ENCODE data around the gene LIN28A. TPM values are rescaled to one million over a fixed set of nuclear protein-coding genes. Genes with fewer than 3 reads are reported as not detected.

LIN28A gene, protein sequence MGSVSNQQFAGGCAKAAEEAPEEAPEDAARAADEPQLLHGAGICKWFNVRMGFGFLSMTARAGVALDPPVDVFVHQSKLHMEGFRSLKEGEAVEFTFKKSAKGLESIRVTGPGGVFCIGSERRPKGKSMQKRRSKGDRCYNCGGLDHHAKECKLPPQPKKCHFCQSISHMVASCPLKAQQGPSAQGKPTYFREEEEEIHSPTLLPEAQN
- 0.03 TPM for polyA plus RNA-seq
- long read RNA-seq, donor 1: 0 reads
- long read RNA-seq, donor 2: 0 reads
- long read RNA-seq, donor 3: 0 reads
- long read RNA-seq, donor 4: 0 reads
- long read RNA-seq, donor 5: 0 reads
- long read RNA-seq, donor 6: 0 reads
- long read RNA-seq, donor 7: 0 reads
- long read RNA-seq, donor 8: 0 reads
- long read RNA-seq, donor 9: 0 reads
- long read RNA-seq, donor 10: 0 reads
- long read RNA-seq, donor 11: 0 reads

DNA sequence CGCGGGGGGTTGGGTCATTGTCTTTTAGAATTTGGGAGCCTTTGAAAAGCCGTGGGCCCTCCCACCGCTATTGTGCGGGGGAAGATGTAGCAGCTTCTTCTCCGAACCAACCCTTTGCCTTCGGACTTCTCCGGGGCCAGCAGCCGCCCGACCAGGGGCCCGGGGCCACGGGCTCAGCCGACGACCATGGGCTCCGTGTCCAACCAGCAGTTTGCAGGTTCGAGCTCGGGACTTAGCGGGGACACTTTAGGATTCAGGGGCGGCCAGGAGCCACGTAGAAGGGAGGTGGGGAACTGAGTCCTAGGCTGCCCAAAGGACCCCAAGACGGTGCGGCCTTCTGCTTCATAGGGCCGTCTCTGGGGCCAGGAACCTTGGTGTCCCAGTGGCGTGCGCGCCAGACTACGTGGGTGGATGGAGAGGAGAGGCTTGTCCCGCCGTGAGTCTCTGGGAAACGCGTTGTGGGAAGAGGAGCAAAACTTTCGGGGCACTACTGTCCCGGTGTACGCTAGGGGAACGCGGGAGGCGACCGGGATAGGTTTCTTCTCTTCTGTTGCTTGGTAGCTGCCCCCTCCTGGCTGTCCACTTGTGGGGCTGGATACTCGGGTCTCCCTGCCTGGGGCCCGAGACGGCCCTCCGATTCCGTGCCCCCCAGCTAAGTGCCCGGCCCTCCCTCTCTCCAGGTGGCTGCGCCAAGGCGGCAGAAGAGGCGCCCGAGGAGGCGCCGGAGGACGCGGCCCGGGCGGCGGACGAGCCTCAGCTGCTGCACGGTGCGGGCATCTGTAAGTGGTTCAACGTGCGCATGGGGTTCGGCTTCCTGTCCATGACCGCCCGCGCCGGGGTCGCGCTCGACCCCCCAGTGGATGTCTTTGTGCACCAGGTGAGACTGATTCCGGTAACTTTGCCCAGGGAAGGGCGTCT, at the start of gene LIN28A:
Gene LIN28A (plus strand): TSS at position 112 of the 918 bp plus-strand sequence. CDS start 75 bp downstream, at position 187.
- no peak for DNase-seq

DNA sequence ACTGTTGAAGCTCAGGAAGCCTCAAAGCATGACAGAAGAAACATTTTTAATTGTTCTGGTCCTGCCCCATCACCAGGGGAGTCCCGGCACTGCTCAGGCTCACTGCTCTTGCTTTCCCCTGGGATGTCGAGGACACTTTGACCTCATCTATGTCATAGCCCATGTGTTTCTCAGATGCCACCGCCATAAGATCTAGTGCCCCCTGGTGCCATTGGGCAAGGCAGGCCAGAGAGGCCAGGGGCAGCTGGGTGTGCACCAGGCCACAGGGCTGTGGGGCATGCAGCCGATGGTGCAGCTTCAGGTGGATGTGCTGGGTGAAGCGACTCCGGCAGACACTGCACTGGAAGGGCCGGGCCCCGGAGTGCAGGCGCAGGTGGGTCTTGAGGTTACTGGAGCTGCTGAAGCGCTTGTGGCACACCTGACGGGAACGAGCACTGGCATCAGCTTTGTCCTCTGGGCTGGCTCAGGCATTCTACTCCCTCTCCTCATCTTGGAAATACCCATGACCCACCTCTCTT, 49.0 kb upstream of the LIN28A start:
- Histone ChIP-seq H3K4me3 (ENCODE audit: low read length) (no peak overlapping the region), H3K9me3 (ENCODE audit: control insufficient read depth, low read depth, low read length) (peaks cover 5% of the 10 kb centered on the region), H3K36me3 (ENCODE audit: control insufficient read depth, insufficient read depth, low read length) (no peaks in the 10 kb centered on the region), H3K27ac (ENCODE audit: low read length) (no peak overlapping the region), H3K27me3 (ENCODE audit: control insufficient read depth, insufficient read depth, low read length) (peaks cover 37% of the 10 kb centered on the region), H3K4me1 (ENCODE audit: control insufficient read depth, insufficient read depth, low read length) (peaks cover 44% of the 10 kb centered on the region)
- DNase-seq: no peak
- no CpG with 5 or more reads among the region's 12 CpGs for WGBS (ENCODE audit: insufficient coverage, low lambda C conversion rate)

More for the DNA sequence above, at the start of gene LIN28A:
- no CpG with 5 or more reads among the region's 70 CpGs for WGBS (ENCODE audit: insufficient coverage, low lambda C conversion rate)
- H3K27ac ChIP-seq (ENCODE audit: low read length): no peak within 1 kb of the TSS
- H3K27me3 ChIP-seq (ENCODE audit: control insufficient read depth, insufficient read depth, low read length): peaks cover 70% of the 10 kb centered on the region
- H3K4me3 ChIP-seq (ENCODE audit: low read length): no peak within 1 kb of the TSS
- no peaks in the 10 kb centered on the region for H3K36me3 ChIP-seq (ENCODE audit: control insufficient read depth, insufficient read depth, low read length)
- no peaks in the 10 kb centered on the region for H3K4me1 ChIP-seq (ENCODE audit: control insufficient read depth, insufficient read depth, low read length)
- H3K9me3 ChIP-seq (ENCODE audit: control insufficient read depth, low read depth, low read length): peaks cover 5% of the 10 kb centered on the region

DNA sequence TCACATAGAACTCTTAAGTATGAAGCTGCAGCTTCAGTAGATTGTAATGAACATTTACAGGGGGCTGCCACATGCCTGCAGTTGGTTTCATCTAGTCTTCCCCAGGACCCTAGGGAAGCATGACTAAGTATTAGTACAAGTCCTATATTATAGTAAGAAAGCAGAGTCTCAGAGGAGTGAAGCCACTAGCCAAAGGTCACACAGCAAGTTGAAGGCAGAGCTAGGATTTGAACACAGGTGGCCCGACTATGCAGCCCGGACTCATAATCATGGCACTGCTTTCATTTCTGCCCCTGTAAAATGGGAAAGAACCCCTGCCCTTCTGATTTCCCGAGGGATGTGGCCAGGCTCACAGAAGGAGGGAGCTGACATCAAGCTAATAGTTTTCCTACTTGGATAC, 48.3 kb upstream of the LIN28A start:
- Histone ChIP-seq H3K4me3 (ENCODE audit: low read length) (no peak overlapping the region), H3K27ac (ENCODE audit: low read length) (no peak overlapping the region), H3K36me3 (ENCODE audit: control insufficient read depth, insufficient read depth, low read length) (no peaks in the 10 kb centered on the region), H3K9me3 (ENCODE audit: control insufficient read depth, low read depth, low read length) (peaks cover 5% of the 10 kb centered on the region), H3K27me3 (ENCODE audit: control insufficient read depth, insufficient read depth, low read length) (peaks cover 37% of the 10 kb centered on the region), H3K4me1 (ENCODE audit: control insufficient read depth, insufficient read depth, low read length) (peaks cover 37% of the 10 kb centered on the region)
- DNase-seq: no peak
- WGBS (ENCODE audit: insufficient coverage, low lambda C conversion rate): no CpG with 5 or more reads among the region's 3 CpGs

DNA sequence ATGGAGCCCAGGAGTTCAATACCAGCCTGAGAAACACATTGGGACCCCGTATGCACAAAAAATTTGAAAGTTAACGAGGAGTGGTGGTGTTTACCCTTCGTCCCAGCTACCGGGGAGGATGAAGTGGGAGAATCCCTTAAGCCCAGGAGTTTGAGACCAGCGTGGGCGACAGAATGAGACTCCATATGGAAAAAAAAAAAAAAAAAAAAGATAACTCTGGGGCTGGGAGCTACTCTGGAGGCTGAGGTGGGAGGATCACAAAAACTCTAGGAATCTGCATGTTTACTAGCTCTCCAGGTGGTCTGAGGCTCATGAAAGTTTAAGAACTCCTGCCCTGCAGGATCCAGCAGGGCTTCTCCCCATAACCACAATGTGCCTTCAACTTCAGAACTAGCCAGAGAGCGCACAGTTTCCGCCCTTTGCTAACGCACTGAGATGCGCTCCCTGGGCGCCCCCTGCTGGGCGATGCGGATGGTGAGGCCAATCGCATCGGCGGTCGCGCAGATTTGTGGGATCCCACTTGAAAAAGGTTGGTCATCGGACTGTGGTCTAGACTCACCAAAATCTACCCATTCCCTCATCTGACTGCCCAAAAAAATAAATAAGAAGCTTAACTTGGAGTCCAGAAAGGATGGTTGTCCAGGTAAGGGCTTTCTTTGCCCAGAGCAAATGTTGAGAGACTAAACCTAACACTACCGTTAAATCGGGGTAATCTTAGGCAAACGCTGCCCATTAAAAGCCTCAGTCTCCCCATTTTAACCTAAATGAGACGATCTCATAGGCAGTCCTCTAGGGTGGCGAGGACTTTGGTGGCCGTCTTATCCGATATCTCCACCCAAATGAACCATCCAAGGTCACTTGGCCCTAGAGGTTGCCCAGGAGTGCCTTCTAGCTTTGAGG, 46.8 kb upstream of the LIN28A start:
- DNase-seq: peak; percentile 69 to 71
- WGBS (ENCODE audit: insufficient coverage, low lambda C conversion rate): no CpG with 5 or more reads among the region's 26 CpGs
- no peaks in the 10 kb centered on the region for H3K36me3 ChIP-seq (ENCODE audit: control insufficient read depth, insufficient read depth, low read length)

DNA sequence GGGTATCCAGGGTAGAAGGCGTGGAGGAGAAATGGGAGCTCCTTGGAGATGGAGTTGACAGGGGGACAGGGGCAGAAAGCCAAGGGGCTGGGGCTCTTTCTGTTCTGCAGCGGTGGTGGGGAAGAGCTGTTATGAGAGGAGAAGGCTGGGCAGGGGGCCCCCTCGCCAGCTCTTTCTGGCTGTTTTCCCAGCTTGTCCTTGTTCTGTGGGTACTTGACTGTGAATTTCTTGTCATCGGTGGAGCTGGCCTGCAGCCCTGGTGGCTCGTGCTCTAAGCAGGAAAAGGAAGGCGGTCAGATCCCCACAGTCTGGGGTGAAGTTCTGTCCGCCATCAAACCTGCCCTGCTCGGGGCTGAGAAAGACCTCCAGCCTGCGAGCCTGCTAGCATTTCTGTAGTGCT, 45.7 kb upstream of the LIN28A start:
- H3K4me1 ChIP-seq (ENCODE audit: control insufficient read depth, insufficient read depth, low read length): peaks cover 13% of the 10 kb centered on the region
- H3K27me3 ChIP-seq (ENCODE audit: control insufficient read depth, insufficient read depth, low read length): peaks cover 30% of the 10 kb centered on the region
- H3K36me3 ChIP-seq (ENCODE audit: control insufficient read depth, insufficient read depth, low read length): no peaks in the 10 kb centered on the region
- H3K9me3 ChIP-seq (ENCODE audit: control insufficient read depth, low read depth, low read length): peaks cover 3% of the 10 kb centered on the region
- no peak overlapping the region for H3K27ac ChIP-seq (ENCODE audit: low read length)
- no peak overlapping the region for H3K4me3 ChIP-seq (ENCODE audit: low read length)
- no peak for DNase-seq
- no CpG with 5 or more reads among the region's 9 CpGs for WGBS (ENCODE audit: insufficient coverage, low lambda C conversion rate)

More for the DNA sequence above, 46.8 kb upstream of the LIN28A start:
- peaks cover 5% of the 10 kb centered on the region for H3K9me3 ChIP-seq (ENCODE audit: control insufficient read depth, low read depth, low read length)
- peaks cover 36% of the 10 kb centered on the region for H3K27me3 ChIP-seq (ENCODE audit: control insufficient read depth, insufficient read depth, low read length)
- no peak overlapping the region for H3K4me3 ChIP-seq (ENCODE audit: low read length)
- H3K4me1 ChIP-seq (ENCODE audit: control insufficient read depth, insufficient read depth, low read length): peaks cover 23% of the 10 kb centered on the region
- no peak overlapping the region for H3K27ac ChIP-seq (ENCODE audit: low read length)

DNA sequence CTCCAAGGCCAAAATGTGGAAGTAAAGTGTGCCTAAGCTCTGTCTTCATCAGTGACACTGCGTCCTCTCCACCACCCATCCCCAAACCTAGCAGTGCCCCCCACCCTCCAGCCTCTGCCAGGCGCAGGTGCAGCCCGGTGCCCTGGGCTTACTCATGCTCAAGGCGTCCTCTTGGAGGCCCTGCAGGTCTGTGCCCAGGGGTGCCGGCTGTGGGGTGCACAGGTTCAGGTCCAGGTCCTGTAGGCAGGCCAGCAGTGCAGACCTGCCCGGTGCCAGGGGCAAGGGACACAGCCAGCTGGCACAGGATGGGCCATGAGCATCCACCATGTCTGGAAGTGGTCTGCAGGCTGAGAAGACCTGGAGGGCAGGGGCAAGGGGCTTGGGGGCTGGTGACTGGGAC, 43.2 kb upstream of the LIN28A start:
- Histone ChIP-seq H3K9me3 (ENCODE audit: control insufficient read depth, low read depth, low read length) (no peaks in the 10 kb centered on the region), H3K27ac (ENCODE audit: low read length) (no peak overlapping the region), H3K36me3 (ENCODE audit: control insufficient read depth, insufficient read depth, low read length) (no peaks in the 10 kb centered on the region), H3K4me1 (ENCODE audit: control insufficient read depth, insufficient read depth, low read length) (no peaks in the 10 kb centered on the region), H3K4me3 (ENCODE audit: low read length) (no peak overlapping the region), H3K27me3 (ENCODE audit: control insufficient read depth, insufficient read depth, low read length) (peaks cover 7% of the 10 kb centered on the region)
- no peak for DNase-seq
- WGBS (ENCODE audit: insufficient coverage, low lambda C conversion rate): no CpG with 5 or more reads among the region's 6 CpGs

DNA sequence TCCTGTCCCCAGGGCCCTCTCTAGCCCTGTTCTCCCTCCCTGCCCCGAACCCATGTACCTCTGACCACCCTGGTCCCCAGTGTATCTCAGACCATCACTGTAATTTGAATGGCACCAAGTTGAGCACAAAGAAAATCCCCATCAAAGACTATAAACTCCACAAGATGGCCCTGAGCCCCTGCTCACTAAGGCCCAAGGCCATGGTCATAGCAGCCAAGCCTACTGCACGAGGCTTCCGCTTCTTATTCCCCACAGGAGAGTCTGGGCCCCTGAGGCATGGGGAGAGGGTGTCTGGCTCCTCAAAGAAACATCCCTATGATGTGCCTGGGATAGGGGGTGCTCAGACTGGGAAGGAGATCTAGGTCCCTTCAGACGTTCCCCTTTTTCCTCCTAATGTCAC, 42.6 kb upstream of the LIN28A start:
- Histone ChIP-seq H3K36me3 (ENCODE audit: control insufficient read depth, insufficient read depth, low read length) (no peaks in the 10 kb centered on the region), H3K4me1 (ENCODE audit: control insufficient read depth, insufficient read depth, low read length) (no peaks in the 10 kb centered on the region), H3K9me3 (ENCODE audit: control insufficient read depth, low read depth, low read length) (no peaks in the 10 kb centered on the region), H3K27ac (ENCODE audit: low read length) (no peak overlapping the region), H3K27me3 (ENCODE audit: control insufficient read depth, insufficient read depth, low read length) (peaks cover 8% of the 10 kb centered on the region), H3K4me3 (ENCODE audit: low read length) (no peak overlapping the region)
- no CpG with 5 or more reads among the region's 4 CpGs for WGBS (ENCODE audit: insufficient coverage, low lambda C conversion rate)
- DNase-seq: no peak

DNA sequence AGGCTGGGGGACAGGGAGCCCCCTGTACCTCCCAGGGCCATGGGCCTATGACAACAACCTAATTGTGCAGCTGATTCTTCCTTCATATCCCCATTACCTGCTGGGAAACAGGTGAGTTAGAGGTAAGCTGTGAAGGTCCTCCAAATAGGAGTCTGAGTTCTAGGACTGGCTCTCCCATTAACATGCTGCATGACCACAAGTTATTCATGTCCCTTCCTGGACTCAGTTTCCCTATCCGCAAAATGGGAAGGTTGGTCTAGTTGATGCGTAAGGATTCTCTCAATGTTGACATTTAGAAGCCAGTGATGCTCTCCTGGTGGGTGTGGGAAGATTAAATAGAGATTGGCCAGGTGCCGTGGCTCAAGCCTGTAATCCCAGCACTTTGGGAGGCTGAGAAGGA, 42.1 kb upstream of the LIN28A start:
- Histone ChIP-seq H3K27me3 (ENCODE audit: control insufficient read depth, insufficient read depth, low read length) (peaks cover 6% of the 10 kb centered on the region), H3K36me3 (ENCODE audit: control insufficient read depth, insufficient read depth, low read length) (no peaks in the 10 kb centered on the region), H3K27ac (ENCODE audit: low read length) (no peak overlapping the region), H3K9me3 (ENCODE audit: control insufficient read depth, low read depth, low read length) (no peaks in the 10 kb centered on the region), H3K4me3 (ENCODE audit: low read length) (no peak overlapping the region), H3K4me1 (ENCODE audit: control insufficient read depth, insufficient read depth, low read length) (no peaks in the 10 kb centered on the region)
- no peak for DNase-seq
- no CpG with 5 or more reads among the region's 3 CpGs for WGBS (ENCODE audit: insufficient coverage, low lambda C conversion rate)

DNA sequence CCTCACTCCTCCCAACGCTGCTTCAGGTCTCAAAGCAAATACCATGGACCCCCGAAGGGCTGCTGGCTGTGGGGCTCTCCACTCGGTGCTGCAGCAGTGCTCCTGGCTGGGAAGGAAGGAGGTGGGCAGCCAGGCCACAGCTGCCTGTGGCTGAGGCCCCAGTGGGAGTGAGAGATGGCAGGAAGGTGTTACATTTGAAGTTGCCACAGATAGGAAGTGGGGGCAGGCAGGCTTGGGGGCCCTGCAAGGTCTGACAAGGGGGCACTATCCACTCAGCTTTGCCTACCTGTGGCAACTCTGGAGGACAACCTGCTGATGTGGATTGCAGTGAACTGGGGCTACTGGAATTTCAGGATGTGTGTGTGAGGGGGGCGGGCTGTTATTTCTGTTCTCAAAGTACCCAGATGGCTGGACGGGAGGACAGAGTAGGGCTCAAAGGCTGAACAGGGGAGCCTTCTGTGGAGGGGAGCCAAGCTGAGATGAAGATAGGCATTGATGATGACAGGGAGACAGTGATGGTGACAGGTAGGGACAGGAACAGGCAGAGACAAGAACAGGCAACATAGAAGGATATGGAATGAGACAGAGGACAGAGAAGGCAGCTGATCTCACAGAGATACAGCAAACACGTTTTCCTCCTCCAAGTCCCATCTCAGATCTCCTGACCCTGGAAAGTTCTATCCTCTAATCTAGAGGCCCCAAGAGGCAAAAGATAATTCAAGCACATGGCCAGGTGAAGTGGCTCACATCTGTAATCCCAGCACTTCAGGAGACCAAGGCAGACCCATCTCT, 39.8 kb upstream of the LIN28A start:
- no CpG with 5 or more reads among the region's 6 CpGs for WGBS (ENCODE audit: insufficient coverage, low lambda C conversion rate)
- H3K27ac ChIP-seq (ENCODE audit: low read length): no peak overlapping the region

More for the DNA sequence above, 39.8 kb upstream of the LIN28A start:
- Histone ChIP-seq H3K4me3 (ENCODE audit: low read length) (no peak overlapping the region), H3K27me3 (ENCODE audit: control insufficient read depth, insufficient read depth, low read length) (peaks cover 4% of the 10 kb centered on the region), H3K4me1 (ENCODE audit: control insufficient read depth, insufficient read depth, low read length) (no peaks in the 10 kb centered on the region), H3K36me3 (ENCODE audit: control insufficient read depth, insufficient read depth, low read length) (no peaks in the 10 kb centered on the region), H3K9me3 (ENCODE audit: control insufficient read depth, low read depth, low read length) (no peaks in the 10 kb centered on the region)
- no peak for DNase-seq

Data from large intestine (tissue), 12 donors.